CD4-positive, alpha-beta T cell treated with Interleukin-2 at 100 ng/mL for 4 hours (primary cell): ENCODE results near the gene CCDC102A.
"Not testable (repeated sequence)": the region's sequence is repeated elsewhere in the genome, so short reads cannot be mapped to it uniquely, and the experiment has no call there.

Source experiments
- DNase-seq: peaks from one replicate; pipeline ENCODE4 v3.0.0-alpha.2; 2020; ENCODE audit warnings: low spot score

CCDC102A gene

DNA sequence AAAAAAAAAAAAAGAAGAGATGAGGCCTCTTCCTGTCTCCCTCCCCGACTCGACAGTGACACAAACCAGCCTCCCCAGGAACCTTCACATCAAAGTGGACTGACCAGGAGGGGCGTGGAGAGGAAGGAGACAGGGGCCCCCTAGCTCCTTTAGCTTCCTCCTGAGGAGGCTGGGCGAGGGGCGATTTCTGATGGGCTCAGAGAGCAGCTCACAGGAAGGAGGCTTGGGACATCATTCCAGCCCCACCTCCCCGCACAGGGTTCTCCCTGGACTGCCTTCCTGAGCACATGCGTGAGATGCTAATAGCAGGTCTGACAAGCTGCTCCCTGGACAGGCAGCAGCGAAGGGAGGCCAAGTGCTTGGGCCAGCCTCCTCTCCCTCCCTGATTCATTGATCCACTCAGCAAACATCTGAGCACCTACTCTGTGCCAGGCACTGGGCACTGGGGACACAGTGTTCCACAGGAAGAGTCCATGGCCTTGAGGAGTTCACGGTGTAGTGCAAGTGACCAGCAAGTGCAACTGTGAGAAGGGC, 35.7 kb downstream of the CCDC102A start:
- no peak for DNase-seq

GRCh38 chr16:57499941-57500340, 36.4 kb downstream of the CCDC102A start:
- not testable (repeated sequence) for DNase-seq

GRCh38 chr16:57498031-57498430, 38.3 kb downstream of the CCDC102A start:
- no peak for DNase-seq

DNA sequence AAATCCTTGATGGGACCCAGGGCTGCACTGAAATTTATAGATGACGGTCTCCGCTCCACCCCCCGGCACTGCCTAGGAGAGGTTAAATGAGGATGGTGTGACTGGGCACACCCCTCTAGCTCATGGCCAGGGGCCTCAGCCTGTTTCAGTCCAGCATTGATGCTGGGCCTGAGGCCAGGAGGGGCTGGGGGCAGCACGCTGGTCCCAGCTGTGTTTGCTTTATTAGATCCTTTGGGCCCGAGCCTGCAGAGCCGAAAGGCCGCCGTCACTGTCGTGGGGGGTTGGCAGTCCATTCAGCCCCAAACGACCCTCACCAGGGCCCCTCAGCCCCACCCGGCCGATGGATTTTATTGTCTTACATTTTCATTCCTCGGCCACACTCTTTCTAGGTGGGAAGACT, 39.2 kb downstream of the CCDC102A start:
- DNase-seq, result no peak

DNA sequence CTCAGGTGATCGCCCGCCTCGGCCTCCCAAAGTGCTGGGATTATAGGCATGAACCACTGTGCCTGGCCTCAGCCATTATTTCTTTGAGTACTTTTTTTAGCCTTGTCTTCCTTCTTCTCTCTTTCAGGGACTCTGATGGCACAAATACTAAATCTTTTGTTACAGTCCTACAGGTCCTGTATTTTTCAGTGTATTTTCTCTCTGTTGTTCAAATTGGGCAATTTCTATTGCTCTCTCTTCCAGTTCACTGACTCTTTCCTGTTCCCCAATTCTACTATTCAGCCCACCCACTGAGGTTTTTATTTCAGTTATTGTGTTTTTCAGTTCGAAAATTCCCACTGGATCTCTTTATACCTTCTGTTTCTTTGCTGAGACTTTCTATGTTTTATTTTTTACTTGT, 42.6 kb downstream of the CCDC102A start:
- DNase-seq, result no peak

GRCh38 chr16:57489229-57489628, 47.1 kb downstream of the CCDC102A start:
- DNase-seq, result no peak

GRCh38 chr16:57486858-57487834, 49.2 kb downstream of the CCDC102A start:
- no peak for DNase-seq

GRCh38 chr16:57485916-57486857, 50.2 kb downstream of the CCDC102A start, which contains the start of gene DOK4:
TSS of gene DOK4 (minus strand) at chr16:57486493. CDS start at chr16:57479507, 6,986 bp downstream.
- peak; percentile 77 for DNase-seq

DNA sequence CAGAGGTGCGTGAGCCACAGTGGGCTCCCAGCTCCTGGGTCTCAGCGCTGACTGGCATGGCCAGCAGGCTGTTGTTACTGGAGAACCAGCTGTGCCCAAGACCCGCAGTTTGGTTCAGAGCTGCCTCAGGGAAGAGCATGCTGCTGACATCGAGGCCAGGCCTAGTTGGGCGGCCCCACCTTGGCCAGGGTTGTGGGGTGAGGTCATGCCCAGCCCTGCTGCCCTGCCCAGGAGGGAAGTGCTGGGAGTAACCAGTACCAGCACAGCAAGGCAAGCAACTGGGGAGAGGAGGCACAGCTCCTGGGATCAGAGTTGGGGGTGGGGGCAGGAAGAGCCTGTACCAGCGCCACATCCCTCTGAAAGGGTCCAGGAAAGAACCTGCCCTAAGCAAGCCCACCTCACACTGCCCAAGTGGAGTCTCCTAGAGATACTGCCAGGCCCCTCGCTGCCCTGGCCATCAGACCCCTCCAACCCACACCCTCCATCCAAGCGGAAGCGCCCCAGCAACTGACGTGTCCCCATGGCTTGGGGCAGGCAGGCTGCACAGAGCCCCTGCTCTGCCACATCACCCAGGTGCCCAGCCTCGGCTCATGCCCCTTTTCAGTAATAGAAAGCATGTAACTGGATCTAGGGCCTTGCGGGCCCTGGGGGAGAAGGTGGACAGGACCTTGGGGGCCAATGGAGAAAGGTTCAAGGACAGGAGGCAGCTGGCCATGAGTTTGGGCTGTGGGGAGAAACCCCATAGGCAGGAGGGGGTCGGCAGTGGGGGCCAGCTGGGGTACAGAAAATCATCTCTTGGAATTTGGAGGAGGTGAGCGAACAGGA, 51.1 kb downstream of the CCDC102A start:
- no peak for DNase-seq

DNA sequence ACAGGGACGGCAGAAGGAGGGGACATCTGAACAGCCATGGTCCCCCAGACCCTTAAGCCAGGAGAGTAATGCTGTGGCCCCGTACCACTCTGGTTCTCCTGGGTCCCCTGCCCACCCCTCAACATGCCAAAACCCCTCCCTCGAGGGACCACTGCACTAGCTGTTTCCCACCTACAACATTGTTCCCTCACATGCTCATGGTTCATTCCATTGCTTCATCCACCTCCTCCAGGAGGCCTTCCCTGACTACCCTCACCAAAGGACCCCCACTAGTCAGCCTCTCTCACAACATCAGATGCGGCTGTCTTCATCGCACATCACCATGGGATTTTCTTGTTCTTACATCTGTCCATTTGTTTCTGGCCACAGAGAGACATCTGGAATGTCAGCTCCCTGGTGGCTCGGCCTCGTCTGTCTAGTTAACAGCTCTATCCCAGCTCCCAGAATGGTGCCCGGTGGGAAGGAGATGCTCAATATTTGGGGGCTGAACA, 51.8 kb downstream of the CCDC102A start:
- no peak for DNase-seq

DNA sequence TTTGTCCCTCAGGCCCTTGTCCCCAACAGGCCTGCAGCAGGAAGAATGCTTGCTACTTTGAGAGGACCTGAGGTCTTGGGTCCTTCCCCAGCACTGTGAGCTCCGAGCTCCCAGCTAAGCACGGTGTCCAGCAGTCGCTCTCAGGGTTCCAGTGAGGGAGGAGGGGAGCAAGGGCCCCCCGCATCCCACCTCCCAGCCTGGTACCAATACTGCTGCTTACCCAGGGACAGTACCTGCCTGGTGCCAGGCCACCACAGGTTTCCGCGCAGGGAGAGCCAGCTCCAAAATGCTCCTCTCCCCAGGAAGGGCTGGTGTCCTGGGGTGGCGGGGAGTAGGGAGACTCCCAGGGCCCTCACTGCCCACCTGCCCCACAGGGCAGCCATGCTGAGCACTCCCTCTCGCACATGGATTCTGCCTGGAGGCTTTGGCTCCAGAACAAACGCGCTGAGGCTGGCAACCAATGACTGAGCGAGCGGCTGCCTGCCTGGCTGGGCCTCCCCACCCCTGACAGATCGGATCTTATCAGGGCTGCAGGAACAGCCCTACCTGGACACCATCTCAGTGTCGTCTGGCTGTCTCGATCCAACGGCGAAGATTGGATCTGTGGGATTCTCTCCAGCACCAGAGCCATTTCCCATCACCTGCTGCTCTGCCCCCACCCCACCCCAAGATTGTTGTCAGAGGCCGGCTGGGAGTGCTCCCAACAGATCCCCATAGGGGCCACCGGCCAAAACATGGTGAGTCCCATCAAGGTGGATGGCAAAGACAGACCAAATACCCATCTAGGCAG, 52.5 kb downstream of the CCDC102A start:
- DNase-seq, result no peak

- no peak for DNase-seq
Observed at GRCh38 chr16:57482845-57483545, 53.4 kb downstream of the CCDC102A start.

DNA sequence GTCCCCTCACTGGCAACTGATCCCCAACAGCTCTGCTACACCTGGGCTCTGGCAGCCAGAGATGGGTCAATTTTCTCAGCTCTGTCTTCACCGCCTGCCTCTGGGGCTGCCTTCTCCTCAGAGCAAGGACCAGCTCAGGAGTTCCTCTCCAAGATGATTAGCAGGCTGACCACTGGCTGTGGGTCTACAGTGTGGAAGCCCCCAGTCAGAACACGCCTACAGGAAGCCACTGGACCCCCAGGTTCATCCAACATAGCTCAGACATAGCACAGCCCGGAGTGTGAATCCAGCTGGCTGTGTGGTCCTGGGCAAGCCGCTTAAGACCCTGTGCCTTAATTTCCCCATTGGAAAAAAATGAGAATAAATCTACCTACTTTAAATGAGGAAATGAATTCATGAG, 55.0 kb downstream of the CCDC102A start:
- DNase-seq, result no peak

DNA sequence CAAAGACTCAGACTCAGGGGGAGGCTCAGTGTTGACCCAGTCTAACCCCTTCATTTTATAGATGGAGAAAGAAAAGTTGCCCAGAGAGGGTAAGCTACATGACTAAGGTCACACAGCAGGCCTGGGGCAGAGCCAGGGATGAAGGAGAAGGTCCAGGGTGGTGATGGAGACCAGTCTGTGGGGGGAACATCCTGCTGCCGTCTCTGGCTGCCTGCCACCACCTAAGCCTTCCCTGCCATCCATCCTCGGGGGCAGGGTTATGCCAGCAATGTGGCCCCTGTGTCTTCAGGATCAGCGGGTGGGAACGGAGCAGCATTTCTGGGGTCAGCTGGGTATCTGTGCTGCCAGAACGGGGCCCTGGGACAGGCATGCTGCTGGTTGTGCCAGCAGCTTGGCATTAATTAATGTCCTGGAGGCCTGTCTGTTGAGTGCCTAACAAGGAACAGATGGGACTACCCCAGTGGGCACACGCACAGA, 55.6 kb downstream of the CCDC102A start:
- no peak for DNase-seq

GRCh38 chr16:57479976-57480753, 56.2 kb downstream of the CCDC102A start:
- no peak for DNase-seq

DNA sequence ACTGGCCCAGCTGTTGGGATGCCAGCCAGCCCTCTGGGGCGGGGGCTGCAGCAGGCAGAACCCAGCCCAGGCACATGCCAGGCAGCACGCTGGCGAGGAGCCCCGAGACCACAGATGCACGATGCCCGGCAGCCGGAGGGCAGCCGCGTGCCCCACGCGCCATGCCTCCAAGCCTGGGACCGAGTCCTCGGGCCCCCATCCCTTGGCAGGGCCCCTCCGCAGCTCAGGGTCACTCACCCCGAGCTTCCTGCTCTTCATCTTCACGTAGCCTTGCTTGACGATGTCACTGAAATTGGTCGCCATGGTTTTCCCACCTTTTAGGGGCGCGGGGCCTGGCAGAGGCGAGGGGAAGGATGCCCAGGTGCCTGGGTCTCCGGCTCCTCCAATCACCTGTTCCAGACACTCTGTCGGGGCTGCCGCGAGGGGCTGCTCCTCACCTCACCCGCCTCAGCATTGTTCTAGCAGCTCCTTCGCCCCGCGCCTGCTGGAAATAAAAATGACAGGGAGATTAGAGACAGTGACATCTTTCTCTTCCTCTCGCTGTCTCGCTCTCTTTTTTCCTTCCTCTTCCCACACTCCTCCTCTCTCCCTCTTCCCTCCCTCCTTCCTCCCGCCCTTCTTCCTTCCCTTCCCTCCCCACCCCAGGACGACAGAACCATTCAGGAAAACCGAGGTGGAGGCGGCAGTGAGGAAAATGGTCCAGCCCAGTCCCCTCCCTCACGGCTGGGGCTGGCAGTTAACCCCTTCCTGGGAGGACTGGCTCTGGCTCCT, 57.0 kb downstream of the CCDC102A start:
- no peak for DNase-seq

DNA sequence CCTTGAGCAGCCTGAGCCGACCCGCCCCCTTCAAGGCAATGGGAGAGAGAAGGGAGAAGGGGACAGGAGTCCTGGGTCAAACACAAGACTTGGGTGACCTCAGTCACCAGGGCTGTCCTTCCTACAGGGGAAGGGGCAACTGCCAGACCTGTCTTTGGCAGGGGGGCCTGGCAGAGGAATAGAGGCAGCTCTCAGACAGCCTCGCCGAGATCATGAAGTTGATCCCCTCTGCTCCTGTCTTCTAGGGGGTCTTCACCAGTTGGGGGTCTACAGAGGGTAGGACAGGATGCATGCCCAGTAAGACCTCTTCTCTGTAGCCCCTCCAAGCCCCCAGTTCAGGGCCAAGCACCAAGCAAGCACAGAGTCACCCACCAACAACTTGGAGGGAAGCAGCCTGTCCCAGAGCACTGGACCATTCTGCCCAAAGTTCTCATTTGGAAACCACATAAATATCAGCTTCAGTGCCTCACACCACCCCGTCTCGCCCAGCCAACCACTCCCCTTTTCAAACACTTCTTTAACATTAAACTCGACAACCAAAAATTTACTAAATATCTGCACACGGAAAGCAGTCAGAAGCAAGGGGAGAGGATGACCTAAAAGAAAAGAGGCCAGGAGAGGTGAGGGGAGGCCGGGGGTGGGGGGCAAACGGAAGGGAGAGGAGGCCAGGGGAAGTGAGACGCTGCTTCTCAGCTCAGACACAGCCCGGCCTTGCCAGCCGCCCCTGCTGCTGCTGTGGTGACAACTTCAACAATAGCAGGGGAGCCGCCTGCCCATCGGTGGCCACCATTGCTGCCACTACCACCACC, 57.8 kb downstream of the CCDC102A start:
- no peak for DNase-seq
